Aorta (tissue), 5 donors: ENCODE measurements around the gene RHBDD3. TPM values are rescaled to one million over a fixed set of nuclear protein-coding genes. Genes with fewer than 3 reads are reported as not detected.
A peak's percentile ranks its signal among the peaks of the same experiment; 100 is the strongest.

Source experiments
- ATAC-seq: fragments of 200-7000 bp; cut with Tn5 transposase; one replicate; pipeline ENCODE4 v1.9.1; 2022; ENCODE audit warnings: moderate library complexity; ENCODE audit not compliant: low FRiP score
- DNase-seq, 2 donors: peaks; one replicate each; pipeline ENCODE4 v3.0.0-alpha.2; 2020
- H3K27ac ChIP-seq, 2 donors: one replicate each; pipeline ENCODE4 v1.5.1; 2013; ENCODE audit warnings: low read length in 2 of 2, mild to moderate bottlenecking in 2 of 2, moderate library complexity in 2 of 2, control low read depth in 1 of 2, inconsistent platforms in 1 of 2, low read depth in 1 of 2
- H3K27me3 ChIP-seq, 2 donors: one replicate each; pipeline ENCODE4 v1.6.1; 2013; ENCODE audit warnings: control low read depth in 1 of 2, low read length in 1 of 2, mild to moderate bottlenecking in 1 of 2, moderate library complexity in 1 of 2; ENCODE audit not compliant: insufficient read depth in 2 of 2, control insufficient read depth in 1 of 2
- H3K36me3 ChIP-seq, 2 donors: one replicate each; pipeline ENCODE4 v1.6.1; 2013; ENCODE audit warnings: control low read depth in 1 of 2, low read length in 1 of 2, mild to moderate bottlenecking in 1 of 2; ENCODE audit not compliant: insufficient read depth in 2 of 2, control insufficient read depth in 1 of 2
- H3K4me1 ChIP-seq, 2 donors: one replicate each; pipeline ENCODE4 v1.6.1; 2013; ENCODE audit warnings: low read length in 2 of 2, control low read depth in 1 of 2, mild to moderate bottlenecking in 1 of 2, moderate library complexity in 1 of 2; ENCODE audit not compliant: insufficient read depth in 2 of 2, control insufficient read depth in 1 of 2
- H3K4me3 ChIP-seq, 2 donors: one replicate each; pipeline ENCODE4 v1.5.1; 2013; ENCODE audit warnings: low read length in 2 of 2, control low read depth in 1 of 2, mild to moderate bottlenecking in 1 of 2
- H3K9me3 ChIP-seq: one replicate; pipeline ENCODE4 v1.6.1; 2013; ENCODE audit warnings: mild to moderate bottlenecking, low read length; ENCODE audit not compliant: control insufficient read depth
- WGBS, 2 donors: extraction: QIAGEN DNeasy Blood & Tissue Kit; methylation state at CpG; one replicate each; pipeline ENCODE4 v1.1.7; 2013; 5-methylcytosine and 5-hydroxymethylcytosine counted together
- intact Hi-C, 2 donors: fragments of 100-400 bp; cut with DNase I; formaldehyde crosslinking; loops; one replicate each; pipeline versions ENCODE4 v1.14.2 to v1.15.0; 2022
- polyA plus RNA-seq, 2 donors: library from polyadenylated mRNA; stranded (reverse); fragments of 200-250 nt; gene quantifications; one replicate each; pipeline ENCODE4 v1.2.3, GENCODE V29; 2013
- total RNA-seq, 2 donors: library from RNA; stranded (reverse); fragmentation: NEBNext Ultra II Directional; extraction: Animal tissue kit (Norgen Biotek cat#: 25700); gene quantifications; one replicate each; pipeline ENCODE4 v1.2.1, GENCODE V29; 2021
- donor health status: healthy with polysubstance abuse.
- donor health status: Bipolar disorder and iron deficiency.
- donor health status: DM: no; HTN: no; CAD: no.
- donor health status: DM: no; HTN: no; CAD: no.
- donor health status: DM: yes; HTN: yes; CAD: no.

The RHBDD3 gene
- total and polyA plus RNA-seq, 4 donors: 5.5 to 19.4 (median 13.2) TPM

GRCh38 chr22:29267462-29267857 is 321 bp downstream of the RHBDD3 start:
- Histone ChIP-seq H3K9me3 (no peaks in the 10 kb centered on the region), H3K4me3 (peak overlapping the region; percentile 79 to 86), H3K36me3 (no peaks in the 10 kb centered on the region), H3K27ac (no peak overlapping the region), H3K4me1 (peaks cover 0 to 1% of the 10 kb centered on the region in 2 donors), H3K27me3 (no peaks in the 10 kb centered on the region)
- DNase-seq (no peak), ATAC-seq (no peak)
- intact Hi-C loops: loop anchor here in 1 of 2 donors (5.0 kb wide), 1 partner anchor 40 kb away; the partner anchor contains the start of gene GAS2L1
- WGBS, 2 donors: 0% methylated on average over 25 to 32 of the region's 32 CpGs

- WGBS, 2 donors: 21 to 22% methylated on average over 13 of the region's 13 CpGs
- no peak for DNase-seq
- intact Hi-C loops: loop anchor here in 1 of 2 donors (5.0 kb wide), 1 partner anchor 40 kb away; the partner anchor contains the start of gene GAS2L1
- H3K27me3 ChIP-seq: no peaks in the 10 kb centered on the region
- no peak overlapping the region for H3K27ac ChIP-seq
- ATAC-seq: no peak
- H3K36me3 ChIP-seq: no peaks in the 10 kb centered on the region
- H3K4me1 ChIP-seq: peaks cover 0 to 1% of the 10 kb centered on the region in 2 donors
- H3K4me3 ChIP-seq: peak overlapping the region; percentile 79 to 86
- no peaks in the 10 kb centered on the region for H3K9me3 ChIP-seq
Measured at GRCh38 chr22:29266564-29267461, 968 bp downstream of the RHBDD3 start.

DNA sequence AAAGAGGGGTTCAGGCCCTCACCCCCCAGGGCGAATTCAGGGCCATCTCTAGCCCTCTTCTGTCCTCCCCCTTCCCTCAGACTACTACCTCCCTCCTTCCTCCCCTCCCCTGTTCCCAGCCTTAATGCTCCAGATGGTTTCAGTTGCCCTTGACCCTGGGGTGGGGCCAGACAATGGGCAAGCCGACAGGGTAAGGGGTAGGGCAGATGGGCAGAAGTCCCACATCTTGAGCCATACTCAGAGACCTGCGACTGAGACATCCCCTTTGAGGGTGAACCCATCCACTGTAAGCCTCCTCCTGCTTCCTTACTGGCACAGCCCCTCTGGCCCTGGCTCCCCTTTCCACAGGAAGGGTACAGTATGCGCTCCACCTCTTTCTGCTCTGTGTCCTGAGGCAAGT is 1.9 kb downstream of the RHBDD3 start:
- DNase-seq (no peak), ATAC-seq (no peak)
- no peaks in the 10 kb centered on the region for H3K27me3 ChIP-seq
- 76 to 82% methylated on average over 4 of the region's 4 CpGs for WGBS, 2 donors
- H3K4me3 ChIP-seq: no peak overlapping the region
- no peaks in the 10 kb centered on the region for H3K9me3 ChIP-seq
- H3K36me3 ChIP-seq: no peaks in the 10 kb centered on the region
- H3K27ac ChIP-seq: no peak overlapping the region
- intact Hi-C loops: loop anchor here in 1 of 2 donors (5.0 kb wide), 1 partner anchor 41 kb away; the partner anchor contains the start of gene GAS2L1
- peaks cover 0 to 1% of the 10 kb centered on the region in 2 donors for H3K4me1 ChIP-seq

- peaks cover 0 to under 1% of the 10 kb centered on the region in 2 donors for H3K4me1 ChIP-seq
- H3K4me3 ChIP-seq: no peak overlapping the region
- H3K27me3 ChIP-seq: no peaks in the 10 kb centered on the region
- intact Hi-C loops: loop anchor here in 1 of 2 donors (5.0 kb wide), 1 partner anchor 42 kb away; the partner anchor contains the start of gene GAS2L1
- DNase-seq: no peak
- no peaks in the 10 kb centered on the region for H3K36me3 ChIP-seq
- WGBS, 2 donors: 89 to 92% methylated on average over 7 of the region's 7 CpGs
- no peaks in the 10 kb centered on the region for H3K9me3 ChIP-seq
- no peak overlapping the region for H3K27ac ChIP-seq
- no peak for ATAC-seq
Measured at GRCh38 chr22:29265305-29265704, 2.5 kb downstream of the RHBDD3 start.

DNA sequence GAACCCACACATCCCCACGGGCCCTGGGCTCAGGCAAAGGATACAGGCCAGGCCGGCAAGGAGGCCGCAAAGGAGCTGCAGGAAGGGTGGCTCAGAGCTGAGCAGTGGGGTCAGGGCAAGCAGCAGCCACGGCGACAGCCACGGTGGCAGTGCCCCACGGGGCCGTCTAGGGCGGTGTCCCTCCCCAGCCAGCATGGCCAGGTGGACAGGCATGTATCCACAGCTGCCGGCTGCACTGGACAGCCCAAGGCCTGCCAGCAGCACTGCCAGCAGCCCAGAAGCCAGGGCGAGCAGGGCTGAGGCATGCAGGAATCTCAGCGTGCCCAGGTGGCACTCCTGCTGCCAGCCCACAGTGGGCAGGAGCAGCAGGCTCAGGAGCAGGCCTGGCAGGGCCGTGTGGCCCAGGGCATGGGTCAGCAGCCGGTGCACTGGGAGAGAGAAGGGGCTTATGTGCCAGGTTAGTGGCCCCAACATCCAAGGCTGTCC is 3.9 kb downstream of the RHBDD3 start:
- Histone ChIP-seq H3K27ac (no peak overlapping the region), H3K4me3 (no peak overlapping the region), H3K9me3 (no peaks in the 10 kb centered on the region), H3K4me1 (no peaks in the 10 kb centered on the region), H3K27me3 (no peaks in the 10 kb centered on the region), H3K36me3 (no peaks in the 10 kb centered on the region)
- ATAC-seq (no peak), DNase-seq (no peak)
- intact Hi-C loops: no loop called here
- 85 to 88% methylated on average over 14 of the region's 14 CpGs for WGBS, 2 donors

GRCh38 chr22:29260601-29261315 is 7.0 kb downstream of the RHBDD3 start:
- intact Hi-C loops: no loop called here
- no peaks in the 10 kb centered on the region for H3K36me3 ChIP-seq
- DNase-seq (no peak), ATAC-seq (no peak)
- H3K9me3 ChIP-seq: no peaks in the 10 kb centered on the region
- H3K27ac ChIP-seq: no peak overlapping the region
- no peak overlapping the region for H3K4me3 ChIP-seq
- H3K4me1 ChIP-seq: no peaks in the 10 kb centered on the region
- WGBS, 2 donors: 52 to 54% methylated on average over 16 to 17 of the region's 17 CpGs
- no peaks in the 10 kb centered on the region for H3K27me3 ChIP-seq

DNA sequence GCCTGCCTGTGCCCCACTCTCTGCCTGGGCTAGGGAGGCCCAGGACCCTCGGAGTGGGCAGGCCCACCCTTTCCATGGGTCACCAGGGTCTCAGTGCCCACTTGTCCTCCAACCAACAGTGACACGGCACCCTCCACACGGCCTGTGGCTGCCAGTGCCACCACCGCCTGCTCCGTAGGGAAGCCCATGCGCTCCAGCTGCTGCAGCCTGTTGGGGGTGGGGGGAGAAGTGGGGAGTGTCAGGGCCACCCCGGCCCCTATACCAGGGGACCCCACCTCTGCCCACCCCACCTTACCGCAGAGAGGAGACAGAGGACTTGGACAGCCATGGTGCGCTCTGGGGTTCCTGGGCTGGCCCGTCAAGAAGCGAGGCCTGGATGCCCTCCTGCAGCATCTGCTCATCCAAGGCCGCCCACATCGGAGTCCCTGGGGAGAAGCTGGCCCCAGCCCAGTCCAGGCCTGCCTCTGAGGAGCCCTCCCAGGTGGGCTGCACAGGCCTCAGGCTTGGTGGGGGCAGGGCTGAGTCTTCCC is 7.7 kb downstream of the RHBDD3 start:
- H3K27ac ChIP-seq: no peak overlapping the region
- DNase-seq (no peak), ATAC-seq (no peak)
- no peaks in the 10 kb centered on the region for H3K27me3 ChIP-seq
- no peaks in the 10 kb centered on the region for H3K9me3 ChIP-seq
- H3K4me1 ChIP-seq: no peaks in the 10 kb centered on the region
- H3K4me3 ChIP-seq: no peak overlapping the region
- intact Hi-C loops: no loop called here
- 88% methylated on average over 12 to 13 of the region's 13 CpGs for WGBS, 2 donors
- H3K36me3 ChIP-seq: no peaks in the 10 kb centered on the region

- no peaks in the 10 kb centered on the region for H3K27me3 ChIP-seq
- DNase-seq: no peak
- H3K36me3 ChIP-seq: no peaks in the 10 kb centered on the region
- WGBS, 2 donors: 78 to 82% methylated on average over 11 of the region's 11 CpGs
- H3K4me1 ChIP-seq: no peaks in the 10 kb centered on the region
- intact Hi-C loops: no loop called here
- no peak overlapping the region for H3K4me3 ChIP-seq
- no peaks in the 10 kb centered on the region for H3K9me3 ChIP-seq
- no peak for ATAC-seq
- H3K27ac ChIP-seq: no peak overlapping the region
Measured at GRCh38 chr22:29259253-29259899, 8.4 kb downstream of the RHBDD3 start.
